ENCODE measurements around the gene CNTNAP2. TPM values are rescaled to one million over a fixed set of nuclear protein-coding genes. Genes with fewer than 3 reads are reported as not detected.

The CNTNAP2 gene
- 7.6 and 10.6 TPM in 2 replicates for total RNA-seq

- peak; percentile 76 for DNase-seq (ENCODE audit: insufficient read length, low spot score, missing footprints)
- H3K4me2 ChIP-seq (ENCODE audit: insufficient read depth, low read length) = peak within 1 kb of the TSS; percentile 61
- H3K4me1 ChIP-seq (ENCODE audit: insufficient read depth, low read length) = no peaks in the 10 kb centered on the region
- peak within 1 kb of the TSS; percentile 64 for H3K4me3 ChIP-seq (ENCODE audit: insufficient read depth, low read length)
- no peaks in the 10 kb centered on the region for H3K9me3 ChIP-seq (ENCODE audit: low read depth, low read length)
- no peak for TF ChIP-seq CTCF (IDR thresholded peaks at IDR 0.05; ENCODE audit: extremely low read depth, low read depth, low read length)
- H3K36me3 ChIP-seq (ENCODE audit: insufficient read depth, low read length) = no peaks in the 10 kb centered on the region
- peak within 1 kb of the TSS; percentile 51 for H2AFZ ChIP-seq (ENCODE audit: low read length)
- no peaks in the 10 kb centered on the region for H4K20me1 ChIP-seq (ENCODE audit: insufficient read depth, low read length)
- no peaks in the 10 kb centered on the region for H3K79me2 ChIP-seq (ENCODE audit: insufficient read depth, low read length)
- no peaks in the 10 kb centered on the region for H3K27me3 ChIP-seq (ENCODE audit: insufficient read depth, low read length)
- no peak within 1 kb of the TSS for H3K27ac ChIP-seq (ENCODE audit: low read depth, low read length)
Measured at GRCh38 chr7:146116521-146117222, at the start of gene CNTNAP2. Gene CNTNAP2, plus strand, starts transcription at chr7:146116801. Its CDS starts 76 bp downstream, at chr7:146116877.

GRCh38 chr7:146067880-146068279, 48.7 kb upstream of the CNTNAP2 start:
- DNase-seq (ENCODE audit: insufficient read length, low spot score, missing footprints) = no peak
- H4K20me1 ChIP-seq (ENCODE audit: insufficient read depth, low read length) = no peaks in the 10 kb centered on the region
- no peaks in the 10 kb centered on the region for H3K27me3 ChIP-seq (ENCODE audit: insufficient read depth, low read length)
- H3K27ac ChIP-seq (ENCODE audit: low read depth, low read length) = no peak overlapping the region
- H3K4me3 ChIP-seq (ENCODE audit: insufficient read depth, low read length) = no peak overlapping the region
- H3K4me2 ChIP-seq (ENCODE audit: insufficient read depth, low read length) = no peak overlapping the region
- peaks cover 1% of the 10 kb centered on the region for H3K9me3 ChIP-seq (ENCODE audit: low read depth, low read length)
- TF ChIP-seq CTCF (IDR thresholded peaks at IDR 0.05; ENCODE audit: extremely low read depth, low read depth, low read length) = no peak
- H3K79me2 ChIP-seq (ENCODE audit: insufficient read depth, low read length) = no peaks in the 10 kb centered on the region
- no peaks in the 10 kb centered on the region for H3K4me1 ChIP-seq (ENCODE audit: insufficient read depth, low read length)
- no peak overlapping the region for H2AFZ ChIP-seq (ENCODE audit: low read length)
- no peaks in the 10 kb centered on the region for H3K36me3 ChIP-seq (ENCODE audit: insufficient read depth, low read length)

DNA sequence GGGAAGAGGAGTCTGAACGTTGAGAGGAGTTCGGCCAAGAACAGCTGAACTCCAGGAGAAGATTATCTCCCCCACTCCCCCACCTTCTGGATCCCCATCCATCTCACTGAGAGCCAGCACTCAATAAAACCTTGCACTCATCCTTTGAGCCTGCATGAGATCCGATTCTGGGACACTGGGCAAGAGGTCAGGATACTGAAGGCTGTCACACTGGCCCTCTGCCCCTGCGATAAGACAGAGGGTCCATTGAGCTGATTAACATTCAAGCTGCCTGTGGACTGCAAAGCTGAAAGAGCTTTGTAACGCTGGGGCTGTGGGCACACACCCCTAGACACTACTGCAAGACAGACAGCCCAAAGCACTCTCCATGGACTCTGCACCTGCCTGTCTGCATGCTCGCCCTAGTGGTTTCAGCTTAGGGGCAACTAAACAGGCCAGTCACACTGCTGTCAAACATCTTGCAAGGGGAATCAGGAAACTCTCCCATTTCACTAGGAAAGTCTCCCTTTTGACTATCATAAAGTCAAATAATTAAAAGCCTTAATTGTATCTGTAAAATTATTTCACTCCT, 42.3 kb upstream of the CNTNAP2 start:
- Histone ChIP-seq H3K27me3 (ENCODE audit: insufficient read depth, low read length) (no peaks in the 10 kb centered on the region), H3K4me2 (ENCODE audit: insufficient read depth, low read length) (no peak overlapping the region), H4K20me1 (ENCODE audit: insufficient read depth, low read length) (no peaks in the 10 kb centered on the region), H3K27ac (ENCODE audit: low read depth, low read length) (no peak overlapping the region), H3K36me3 (ENCODE audit: insufficient read depth, low read length) (no peaks in the 10 kb centered on the region), H3K9me3 (ENCODE audit: low read depth, low read length) (no peaks in the 10 kb centered on the region), H3K4me3 (ENCODE audit: insufficient read depth, low read length) (no peak overlapping the region), H2AFZ (ENCODE audit: low read length) (no peak overlapping the region), H3K4me1 (ENCODE audit: insufficient read depth, low read length) (no peaks in the 10 kb centered on the region), H3K79me2 (ENCODE audit: insufficient read depth, low read length) (no peaks in the 10 kb centered on the region)
- no peak for DNase-seq (ENCODE audit: insufficient read length, low spot score, missing footprints)
- no peak for TF ChIP-seq CTCF (IDR thresholded peaks at IDR 0.05; ENCODE audit: extremely low read depth, low read depth, low read length)

- no peak overlapping the region for H3K27ac ChIP-seq (ENCODE audit: low read depth, low read length)
- no peaks in the 10 kb centered on the region for H3K27me3 ChIP-seq (ENCODE audit: insufficient read depth, low read length)
- no peaks in the 10 kb centered on the region for H3K79me2 ChIP-seq (ENCODE audit: insufficient read depth, low read length)
- DNase-seq (ENCODE audit: insufficient read length, low spot score, missing footprints) = no peak
- H2AFZ ChIP-seq (ENCODE audit: low read length) = no peak overlapping the region
- TF ChIP-seq CTCF (IDR thresholded peaks at IDR 0.05; ENCODE audit: extremely low read depth, low read depth, low read length) = no peak
- no peaks in the 10 kb centered on the region for H4K20me1 ChIP-seq (ENCODE audit: insufficient read depth, low read length)
- H3K4me3 ChIP-seq (ENCODE audit: insufficient read depth, low read length) = no peak overlapping the region
- no peaks in the 10 kb centered on the region for H3K9me3 ChIP-seq (ENCODE audit: low read depth, low read length)
- no peaks in the 10 kb centered on the region for H3K4me1 ChIP-seq (ENCODE audit: insufficient read depth, low read length)
- no peaks in the 10 kb centered on the region for H3K36me3 ChIP-seq (ENCODE audit: insufficient read depth, low read length)
- H3K4me2 ChIP-seq (ENCODE audit: insufficient read depth, low read length) = no peak overlapping the region
Measured at GRCh38 chr7:146076344-146076743, 40.3 kb upstream of the CNTNAP2 start.
